ENCODE measurements around the gene IL24. TPM values are rescaled to one million over a fixed set of nuclear protein-coding genes. Genes with fewer than 3 reads are reported as not detected.

IL24 gene
- polyA plus RNA-seq, 2 of the 4 experiments (the other 2 are of a cell fraction), result 0.04 TPM; not detected in 1

GRCh38 chr1:206885341-206886060 lies 11.7 kb upstream of the IL24 start:
- Histone ChIP-seq H3K9me3 (no peaks in the 10 kb centered on the region; the same call in 2 of the 3 replicates), H3K4me1 (peaks cover 21% of the 10 kb centered on the region), H3K27ac (no peak overlapping the region), H3K4me2 (no peak overlapping the region), H3K4me3 (no peak overlapping the region)
- no peak for FAIRE-seq
- TF ChIP-seq POLR2AphosphoS2 (conservative IDR thresholded peaks at IDR 0.05; ENCODE audit: low read length) (no peak), TP53 (CRISPR knock-in tag; IDR thresholded peaks at IDR 0.05) (no peak), HES2 (IDR thresholded peaks at IDR 0.05) (no peak), RCOR1 (IDR thresholded peaks at IDR 0.05; ENCODE audit: low read depth, low read length) (no peak), NR3C1 (IDR thresholded peaks at IDR 0.05) (no peak), NPAS2 (CRISPR knock-in tag; IDR thresholded peaks at IDR 0.05; ENCODE audit: borderline replicate concordance) (no peak), HOXB13 (CRISPR knock-in tag; IDR thresholded peaks at IDR 0.05; ENCODE audit: low read depth) (no peak), ZSCAN20 (CRISPR knock-in tag; IDR thresholded peaks at IDR 0.05) (no peak), KDM5A (IDR thresholded peaks at IDR 0.05) (no peak), CHD2 (IDR thresholded peaks at IDR 0.05; ENCODE audit: low read length, partially characterized antibody) (no peak), RARB (CRISPR knock-in tag; IDR thresholded peaks at IDR 0.05) (no peak), HEYL (CRISPR knock-in tag; IDR thresholded peaks at IDR 0.05) (no peak), FOXS1 (CRISPR knock-in tag; IDR thresholded peaks at IDR 0.05) (no peak)
- 83% methylated on average over 3 of the region's 3 CpGs for WGBS (ENCODE audit: missing lambda C conversion rate)
- no peak for DNase-seq (ENCODE audit: low read depth in 1 of 2, low spot score in 1 of 2)
- ATAC-seq, result no peak
- POLR2A ChIA-PET, result no interaction called here
- CTCF ChIA-PET, result interaction anchor here (1.3 to 2.9 kb wide), 4 partner anchors 20 to 26 kb away, joined by 4 to 8 read pairs (median 6); partner anchors contain the start of gene IL20

GRCh38 chr1:206886831-206887230 lies 10.4 kb upstream of the IL24 start:
- ATAC-seq (no peak), DNase-seq (ENCODE audit: low read depth in 1 of 2, low spot score in 1 of 2) (no peak), FAIRE-seq (no peak)
- H3K4me1 ChIP-seq, result peaks cover 34% of the 10 kb centered on the region
- no peak overlapping the region for H3K4me3 ChIP-seq
- H3K4me2 ChIP-seq, result no peak overlapping the region
- TF ChIP-seq MAZ (IDR thresholded peaks at IDR 0.05; ENCODE audit: borderline replicate concordance, low read depth, low read length) (no peak), CBX2 (IDR thresholded peaks at IDR 0.05; ENCODE audit: borderline replicate concordance, low read depth) (no peak), TFCP2L1 (CRISPR knock-in tag; IDR thresholded peaks at IDR 0.05) (no peak), GATA3 (IDR thresholded peaks at IDR 0.05; ENCODE audit: borderline replicate concordance) (no peak), ZSCAN20 (CRISPR knock-in tag; IDR thresholded peaks at IDR 0.05) (no peak), EHF (CRISPR knock-in tag; IDR thresholded peaks at IDR 0.05) (no peak), CTCF (IDR thresholded peaks at IDR 0.05) (no peak), ZNF302 (CRISPR knock-in tag; IDR thresholded peaks at IDR 0.05) (no peak)
- H3K27ac ChIP-seq, result no peak overlapping the region
- ChIA-PET CTCF (interaction anchor here (1.2 to 1.7 kb wide), 2 partner anchors 25 to 95 kb away, joined by 3 to 4 read pairs; no protein-coding TSS in a partner anchor), POLR2A (no interaction called here)
- 88% methylated on average over 1 of the region's 1 CpG for WGBS (ENCODE audit: missing lambda C conversion rate)
- no peaks in the 10 kb centered on the region for H3K9me3 ChIP-seq

GRCh38 chr1:206887701-206888100 lies 9.5 kb upstream of the IL24 start:
- WGBS (ENCODE audit: missing lambda C conversion rate), result 49% methylated on average over 4 of the region's 4 CpGs
- ChIA-PET CTCF (interaction anchor here (0.6 to 1.7 kb wide), 3 partner anchors 21 to 26 kb away, joined by 4 to 5 read pairs (median 4); no protein-coding TSS in a partner anchor), POLR2A (no interaction called here)
- no peak for DNase-seq (ENCODE audit: low read depth in 1 of 2, low spot score in 1 of 2)
- H3K4me2 ChIP-seq, result no peak overlapping the region
- no peak for ATAC-seq
- no peak overlapping the region for H3K27ac ChIP-seq
- H3K9me3 ChIP-seq, result no peaks in the 10 kb centered on the region
- TF ChIP-seq CEBPB (IDR thresholded peaks at IDR 0.05) (no peak), HOXB13 (CRISPR knock-in tag; IDR thresholded peaks at IDR 0.05; ENCODE audit: low read depth) (no peak), CHD2 (IDR thresholded peaks at IDR 0.05; ENCODE audit: low read length, partially characterized antibody) (no peak), HDAC2 (IDR thresholded peaks at IDR 0.05) (no peak), HES2 (IDR thresholded peaks at IDR 0.05) (no peak), ESRRA (IDR thresholded peaks at IDR 0.05; ENCODE audit: borderline replicate concordance, low read length) (no peak)
- no peak for FAIRE-seq
- H3K4me1 ChIP-seq, result peaks cover 41% of the 10 kb centered on the region
- H3K4me3 ChIP-seq, result no peak overlapping the region
